Measurements from ENCODE around the gene WDR5.

WDR5 gene

GRCh38 chr9:134132208-134132870, 3.5 kb upstream of the WDR5 start:
- no peak for DNase-seq (ENCODE audit: low spot score)

DNA sequence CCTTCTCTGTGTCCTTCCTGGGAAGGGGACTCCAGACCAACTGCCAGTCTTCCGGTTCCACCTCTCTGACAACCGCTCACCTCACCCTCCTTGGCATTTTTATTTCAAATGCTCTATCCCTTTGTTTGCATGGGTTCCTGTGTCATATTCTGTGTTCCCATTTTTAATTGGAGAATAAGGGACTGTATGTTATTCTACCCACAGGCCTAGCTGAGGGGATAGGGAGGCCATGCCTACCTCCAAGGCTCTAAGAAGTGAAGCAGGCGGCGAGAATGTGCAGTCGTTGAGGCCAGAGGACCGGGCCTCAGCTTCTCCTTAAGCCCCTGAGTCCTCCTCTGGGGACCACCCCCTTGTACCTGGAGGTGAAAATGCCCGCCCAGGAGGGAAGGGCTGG, 936 bp upstream of the WDR5 start:
- DNase-seq (ENCODE audit: low spot score): no peak

DNA sequence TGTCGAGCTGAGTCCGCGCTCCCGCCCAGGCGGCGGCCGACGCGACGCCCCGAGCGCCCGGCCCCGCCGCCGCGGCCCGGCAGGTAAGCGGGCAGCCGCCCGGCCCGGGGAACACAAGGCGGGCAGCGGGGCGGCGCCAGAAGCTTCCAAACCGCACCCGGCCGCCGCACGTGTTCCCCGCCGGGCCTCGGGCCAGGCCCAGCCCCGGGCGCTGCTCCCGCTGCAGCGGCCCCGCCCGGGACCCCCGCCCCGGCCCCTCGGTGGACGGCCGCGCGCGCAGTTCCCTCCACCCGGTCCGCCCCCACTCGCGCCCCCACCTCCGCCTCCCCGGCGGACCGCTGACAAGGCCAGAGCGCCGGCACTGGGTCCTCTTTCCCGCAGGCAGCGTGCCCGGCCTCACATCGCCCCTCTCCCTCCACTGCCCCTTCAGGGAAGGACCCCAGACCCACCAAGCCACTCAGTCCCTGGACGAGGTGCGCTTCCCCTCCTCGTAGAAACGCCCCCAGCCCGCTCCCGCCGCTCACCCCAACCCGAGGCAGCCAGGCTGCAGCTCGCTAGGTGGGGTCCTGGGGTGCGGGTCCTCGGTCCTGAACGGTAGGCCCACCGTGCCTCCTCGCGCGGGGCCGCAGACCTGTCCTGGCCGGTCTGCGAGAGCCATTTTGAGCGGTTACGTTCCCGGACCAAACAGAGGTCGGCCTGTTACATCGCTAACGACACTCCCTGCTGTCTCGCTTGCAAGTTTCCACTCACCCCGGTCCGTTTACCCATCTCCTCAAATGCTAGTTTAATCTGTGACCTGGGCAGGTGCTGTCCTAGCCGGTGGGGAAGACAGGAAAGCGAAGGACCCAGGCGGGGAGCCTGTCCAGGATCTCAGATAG, 475 bp downstream of the WDR5 start:
- peak; percentile 29 for DNase-seq (ENCODE audit: low spot score)

GRCh38 chr9:134136996-134137299, 1.1 kb downstream of the WDR5 start:
- peak; percentile 29 for DNase-seq (ENCODE audit: low spot score)

- no peak for DNase-seq (ENCODE audit: low spot score)
Observed at GRCh38 chr9:134138292-134138691, 2.4 kb downstream of the WDR5 start.

DNA sequence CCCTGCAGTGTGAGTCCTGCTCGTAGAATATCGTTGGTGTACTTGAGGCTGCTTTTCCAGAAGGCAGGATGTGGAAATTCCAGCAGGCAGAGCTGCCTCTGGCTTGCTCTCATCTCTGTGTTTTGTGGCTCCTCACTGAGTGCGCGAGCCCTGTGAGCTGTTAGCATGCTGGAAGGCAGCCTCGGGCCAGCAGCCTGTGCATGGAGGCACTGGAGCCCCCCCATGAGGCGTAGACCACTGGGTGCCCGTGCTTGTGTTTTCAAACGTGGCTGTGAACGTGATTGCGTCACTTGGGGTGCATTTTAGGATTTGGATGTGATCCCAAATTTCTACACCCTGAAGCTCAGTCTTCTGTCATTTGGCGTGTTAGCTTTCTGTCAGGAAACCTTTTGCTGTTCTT, 3.2 kb downstream of the WDR5 start:
- DNase-seq (ENCODE audit: low spot score): peak; percentile 65

- no peak for DNase-seq (ENCODE audit: low spot score)
Observed at GRCh38 chr9:134141906-134142305, 6.0 kb downstream of the WDR5 start.

- no peak for DNase-seq (ENCODE audit: low spot score)
Observed at GRCh38 chr9:134144801-134145200, 8.9 kb downstream of the WDR5 start.

GRCh38 chr9:134145262-134145661, 9.4 kb downstream of the WDR5 start:
- no peak for DNase-seq (ENCODE audit: low spot score)

DNA sequence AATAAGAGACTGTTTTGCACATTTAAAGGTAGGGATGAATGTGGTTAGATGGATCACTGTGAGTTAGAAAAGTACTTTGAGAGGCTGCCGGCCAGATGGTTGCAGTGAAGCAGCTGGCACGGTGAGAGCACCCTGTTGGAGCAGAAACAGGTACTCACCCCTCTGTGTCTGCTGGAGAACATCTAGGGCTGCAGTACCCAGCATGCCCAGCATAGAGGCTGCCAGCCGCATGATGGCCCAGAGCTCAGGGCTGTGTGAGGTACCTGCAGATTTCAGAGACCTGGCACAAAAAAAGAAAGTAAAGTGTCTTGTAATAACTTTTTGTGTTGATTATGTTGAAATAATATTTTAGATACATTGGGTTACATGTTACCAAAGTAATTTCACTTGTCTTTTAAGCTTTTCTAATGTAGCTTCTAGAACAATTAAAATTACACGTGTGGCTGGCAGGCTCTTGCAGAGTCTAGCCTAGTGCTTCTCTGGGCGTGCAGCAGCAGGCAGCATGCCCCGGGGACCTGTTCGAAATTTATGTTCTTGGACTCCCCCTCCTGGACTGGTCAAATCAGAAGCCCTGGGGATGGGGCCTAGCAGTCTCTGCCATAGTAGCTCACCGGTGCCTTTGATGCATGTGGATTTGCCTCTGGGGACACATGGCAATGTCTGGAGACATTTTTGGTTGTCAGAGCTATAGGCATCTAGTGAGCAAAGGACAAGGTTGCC, 11.1 kb downstream of the WDR5 start:
- DNase-seq (ENCODE audit: low spot score): no peak

- no peak for DNase-seq (ENCODE audit: low spot score)
Observed at GRCh38 chr9:134149380-134149779, 13.5 kb downstream of the WDR5 start.

DNA sequence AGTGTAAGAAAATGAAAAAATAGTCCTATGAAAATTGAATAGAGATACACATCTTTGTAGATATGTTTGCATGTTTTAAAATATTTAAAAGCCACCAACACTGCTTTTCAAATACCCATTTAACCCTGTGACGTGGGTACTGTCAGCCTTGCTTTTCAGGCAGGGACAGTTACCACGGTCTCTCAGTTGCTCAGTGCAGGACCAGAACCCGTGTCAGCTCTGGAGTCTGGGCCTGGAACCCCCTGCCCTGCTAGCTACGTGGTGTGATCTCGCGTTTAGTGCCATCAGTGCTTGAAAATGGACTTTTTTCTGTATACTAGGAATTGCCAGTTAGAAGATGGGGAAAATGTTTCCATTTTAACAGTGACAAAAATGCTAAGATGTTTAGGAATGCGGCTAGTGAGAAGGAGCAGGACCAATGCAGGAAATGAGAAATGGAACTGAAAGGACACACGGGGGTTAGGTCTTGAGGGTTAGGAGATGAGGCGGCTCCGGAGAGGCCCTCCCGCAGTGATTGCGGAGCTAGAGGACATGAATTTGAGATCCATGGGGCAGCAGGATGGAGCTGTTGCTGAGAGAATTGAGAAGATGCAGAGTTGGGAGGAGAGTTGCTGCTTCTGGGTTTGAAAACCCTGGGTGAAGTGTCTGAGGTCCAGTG, 14.8 kb downstream of the WDR5 start:
- DNase-seq (ENCODE audit: low spot score): no peak

- DNase-seq (ENCODE audit: low spot score): no peak
Observed at GRCh38 chr9:134152022-134152448, 16.2 kb downstream of the WDR5 start.

GRCh38 chr9:134152488-134152887, 16.6 kb downstream of the WDR5 start:
- DNase-seq (ENCODE audit: low spot score): no peak

DNA sequence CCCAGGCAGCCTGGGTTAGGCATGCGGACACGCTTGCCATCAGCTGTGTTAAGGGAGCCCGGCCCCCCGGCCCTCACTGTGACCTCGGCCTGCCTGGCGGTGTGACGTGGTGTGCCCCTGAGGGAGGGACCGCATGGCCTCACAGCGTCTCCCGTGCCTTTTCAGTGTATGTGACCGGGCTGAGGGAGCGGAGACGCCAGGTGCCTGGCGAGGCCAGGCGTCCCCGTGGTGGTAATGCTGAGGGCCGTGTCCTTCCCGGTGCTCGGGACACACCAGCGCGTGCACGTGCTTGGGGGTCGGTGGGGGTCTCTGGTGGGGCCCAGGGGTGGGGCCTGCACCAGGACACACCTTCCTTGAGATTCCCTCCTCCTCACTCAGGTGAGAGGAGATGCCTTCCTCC, 17.6 kb downstream of the WDR5 start:
- no peak for DNase-seq (ENCODE audit: low spot score)

- DNase-seq (ENCODE audit: low spot score): no peak
Observed at GRCh38 chr9:134154262-134154701, 18.4 kb downstream of the WDR5 start.

DNA sequence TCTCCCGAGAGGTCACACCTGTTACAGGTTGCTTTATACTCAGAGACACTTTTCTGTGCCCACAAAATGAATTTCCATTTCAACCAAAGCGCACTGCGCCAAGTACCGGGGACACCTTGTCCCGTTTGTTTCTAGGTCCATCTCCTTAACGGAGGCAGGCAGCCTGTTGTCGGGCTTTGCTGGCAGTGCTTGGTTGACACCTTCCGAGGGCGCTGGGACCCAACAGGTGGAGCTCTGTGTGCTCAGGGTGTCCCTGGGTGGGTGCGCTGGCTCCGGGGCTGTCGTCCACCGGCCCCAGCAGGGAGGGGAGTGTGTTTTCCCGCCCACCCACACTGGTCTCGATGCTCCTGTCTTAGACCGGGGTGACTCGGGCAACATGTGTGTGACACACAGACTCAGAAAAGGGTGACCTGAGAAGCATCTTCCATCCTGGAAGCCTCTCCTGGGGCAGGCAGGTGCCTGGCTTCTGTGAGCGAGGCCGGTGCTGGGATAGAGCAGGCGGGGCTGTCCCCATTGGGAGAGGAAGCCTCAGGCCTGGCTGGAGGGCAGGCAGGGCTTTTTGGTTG, 20.0 kb downstream of the WDR5 start:
- no peak for DNase-seq (ENCODE audit: low spot score)

DNA sequence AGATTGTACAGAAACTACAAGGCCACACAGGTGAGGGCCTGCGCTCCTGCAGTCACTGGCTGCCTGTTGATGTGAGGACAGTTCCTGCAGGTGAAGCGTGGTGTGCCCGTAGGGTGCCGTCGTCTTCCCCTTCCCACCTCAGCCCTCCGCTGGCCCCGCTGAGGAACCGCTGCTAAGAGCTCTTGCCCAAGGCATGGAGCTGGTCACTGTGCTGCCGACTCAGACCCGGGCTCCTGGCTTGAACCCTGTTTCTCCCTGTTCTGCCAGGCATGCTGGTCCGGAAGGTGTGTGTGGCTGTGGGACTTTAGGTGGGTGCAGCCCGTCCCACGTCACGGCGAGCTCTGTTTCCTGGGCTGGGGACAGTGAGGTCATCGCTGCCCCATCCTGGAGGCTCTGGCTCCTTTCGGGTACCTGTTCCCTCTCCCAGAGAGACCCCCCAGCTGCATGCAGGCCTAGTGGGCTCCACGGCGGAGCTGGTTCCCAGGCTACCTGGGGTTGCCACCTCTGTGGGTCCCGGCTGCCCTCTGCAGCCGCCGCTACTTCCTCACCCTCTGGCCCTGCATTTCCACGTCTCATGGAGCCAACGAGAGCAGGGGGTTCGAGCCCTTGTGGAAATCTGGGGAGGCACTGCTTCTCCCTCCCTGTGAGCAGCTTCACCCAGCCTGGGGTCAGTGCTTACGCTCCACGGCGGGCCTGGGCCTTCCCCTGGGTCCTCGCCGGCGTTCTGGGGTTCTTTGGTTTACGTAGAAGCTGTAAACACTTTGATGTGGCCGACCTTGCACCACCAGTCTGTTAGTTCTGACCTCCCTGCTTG, 20.9 kb downstream of the WDR5 start:
- no peak for DNase-seq (ENCODE audit: low spot score)

DNA sequence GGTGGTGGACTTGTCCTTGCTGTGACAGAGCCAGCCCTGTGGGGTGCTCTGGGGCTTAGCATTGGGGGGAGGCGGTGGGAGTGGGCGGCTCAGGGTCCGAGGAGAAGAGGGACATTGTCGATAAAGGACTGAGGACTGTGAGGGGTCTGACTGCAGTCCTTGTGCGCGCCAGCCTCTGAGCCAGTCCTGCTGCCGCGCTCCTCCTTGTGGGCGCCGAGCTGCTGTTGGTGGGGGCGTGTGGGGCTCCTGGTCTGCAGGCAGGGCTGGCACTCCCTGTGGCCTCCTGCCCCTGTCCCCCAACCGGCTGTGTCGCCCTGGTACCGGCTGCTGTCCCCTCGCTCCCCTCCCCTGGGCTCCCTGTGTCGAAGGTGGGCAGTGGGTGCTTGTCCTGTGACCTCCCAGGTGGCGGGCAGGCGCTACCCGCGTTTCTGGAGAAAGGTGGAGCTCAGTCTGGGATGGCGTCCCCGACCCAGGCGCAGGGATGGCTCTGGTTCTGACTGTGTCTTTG, 21.6 kb downstream of the WDR5 start:
- no peak for DNase-seq (ENCODE audit: low spot score)

- no peak for DNase-seq (ENCODE audit: low spot score)
Observed at GRCh38 chr9:134158242-134158641, 22.4 kb downstream of the WDR5 start.
